ENCODE results near the gene RADIL.

DNA sequence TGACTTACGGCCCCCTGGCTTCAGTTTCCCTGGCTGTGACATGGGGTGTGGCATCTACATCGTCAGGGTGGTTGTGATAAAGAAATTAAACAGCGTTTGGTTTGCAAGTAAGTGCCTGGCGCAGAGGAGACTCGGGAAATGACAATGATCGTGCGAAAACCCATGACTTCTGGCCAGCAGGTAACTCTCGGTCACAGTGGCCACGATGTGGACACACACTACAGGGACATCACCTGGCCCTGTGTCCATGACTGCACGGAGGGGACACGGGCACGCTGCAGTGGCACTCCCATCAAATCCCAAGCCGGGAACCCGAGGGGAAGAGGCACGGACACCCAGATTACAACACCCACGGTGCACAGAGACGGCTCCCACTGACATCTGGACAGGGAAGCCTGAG lies 50.3 kb downstream of the RADIL start:
- no peak for TF ChIP-seq ATF2 (tag by site-specific recombination; IDR thresholded peaks at IDR 0.05; ENCODE audit: low read depth)
- no peak for TF ChIP-seq ZNF530 (tag by site-specific recombination; IDR thresholded peaks at IDR 0.05; ENCODE audit: low read depth)
- TF ChIP-seq ZBTB7A (tag by site-specific recombination; IDR thresholded peaks at IDR 0.05; ENCODE audit: low read depth) = no peak
- no peak for TF ChIP-seq ZNF658 (tag by site-specific recombination; IDR thresholded peaks at IDR 0.05)
- TF ChIP-seq, protein P1, sequence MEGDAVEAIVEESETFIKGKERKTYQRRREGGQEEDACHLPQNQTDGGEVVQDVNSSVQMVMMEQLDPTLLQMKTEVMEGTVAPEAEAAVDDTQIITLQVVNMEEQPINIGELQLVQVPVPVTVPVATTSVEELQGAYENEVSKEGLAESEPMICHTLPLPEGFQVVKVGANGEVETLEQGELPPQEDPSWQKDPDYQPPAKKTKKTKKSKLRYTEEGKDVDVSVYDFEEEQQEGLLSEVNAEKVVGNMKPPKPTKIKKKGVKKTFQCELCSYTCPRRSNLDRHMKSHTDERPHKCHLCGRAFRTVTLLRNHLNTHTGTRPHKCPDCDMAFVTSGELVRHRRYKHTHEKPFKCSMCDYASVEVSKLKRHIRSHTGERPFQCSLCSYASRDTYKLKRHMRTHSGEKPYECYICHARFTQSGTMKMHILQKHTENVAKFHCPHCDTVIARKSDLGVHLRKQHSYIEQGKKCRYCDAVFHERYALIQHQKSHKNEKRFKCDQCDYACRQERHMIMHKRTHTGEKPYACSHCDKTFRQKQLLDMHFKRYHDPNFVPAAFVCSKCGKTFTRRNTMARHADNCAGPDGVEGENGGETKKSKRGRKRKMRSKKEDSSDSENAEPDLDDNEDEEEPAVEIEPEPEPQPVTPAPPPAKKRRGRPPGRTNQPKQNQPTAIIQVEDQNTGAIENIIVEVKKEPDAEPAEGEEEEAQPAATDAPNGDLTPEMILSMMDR (tag by site-specific recombination; IDR thresholded peaks at IDR 0.05) = no peak
- TF ChIP-seq ZNF248 (tag by site-specific recombination; IDR thresholded peaks at IDR 0.05) = no peak
- no peak for TF ChIP-seq ZNF514 (tag by site-specific recombination; IDR thresholded peaks at IDR 0.05)
- TF ChIP-seq ZNF114 (tag by site-specific recombination; IDR thresholded peaks at IDR 0.05) = no peak
- no peak for TF ChIP-seq ZNF121 (tag by site-specific recombination; IDR thresholded peaks at IDR 0.05)
